Neural cell (in vitro differentiated cells): Measurements from ENCODE around the gene PCDHGC4.

ENCODE experiments used
- MXI1 ChIP-seq: fragments of 450-650 bp; conservative IDR thresholded peaks from 2 replicates; pipeline ENCODE4 v1.6.1; 2014; ENCODE audit warnings: antibody characterized with exemption, mild to moderate bottlenecking; ENCODE audit not compliant: poor library complexity, severe bottlenecking
- TAF1 ChIP-seq: IDR thresholded peaks from 2 replicates; pipeline ENCODE4 v1.6.1; 2012; ENCODE audit warnings: low read depth
- TF ChIP-seq, protein P1 (sequence below): fragments of 450-650 bp; IDR thresholded peaks from 2 replicates; pipeline ENCODE4 v1.5.1; 2014; ENCODE audit warnings: antibody characterized with exemption, mild to moderate bottlenecking, moderate library complexity; ENCODE audit not compliant: poor library complexity, severe bottlenecking

DNA sequence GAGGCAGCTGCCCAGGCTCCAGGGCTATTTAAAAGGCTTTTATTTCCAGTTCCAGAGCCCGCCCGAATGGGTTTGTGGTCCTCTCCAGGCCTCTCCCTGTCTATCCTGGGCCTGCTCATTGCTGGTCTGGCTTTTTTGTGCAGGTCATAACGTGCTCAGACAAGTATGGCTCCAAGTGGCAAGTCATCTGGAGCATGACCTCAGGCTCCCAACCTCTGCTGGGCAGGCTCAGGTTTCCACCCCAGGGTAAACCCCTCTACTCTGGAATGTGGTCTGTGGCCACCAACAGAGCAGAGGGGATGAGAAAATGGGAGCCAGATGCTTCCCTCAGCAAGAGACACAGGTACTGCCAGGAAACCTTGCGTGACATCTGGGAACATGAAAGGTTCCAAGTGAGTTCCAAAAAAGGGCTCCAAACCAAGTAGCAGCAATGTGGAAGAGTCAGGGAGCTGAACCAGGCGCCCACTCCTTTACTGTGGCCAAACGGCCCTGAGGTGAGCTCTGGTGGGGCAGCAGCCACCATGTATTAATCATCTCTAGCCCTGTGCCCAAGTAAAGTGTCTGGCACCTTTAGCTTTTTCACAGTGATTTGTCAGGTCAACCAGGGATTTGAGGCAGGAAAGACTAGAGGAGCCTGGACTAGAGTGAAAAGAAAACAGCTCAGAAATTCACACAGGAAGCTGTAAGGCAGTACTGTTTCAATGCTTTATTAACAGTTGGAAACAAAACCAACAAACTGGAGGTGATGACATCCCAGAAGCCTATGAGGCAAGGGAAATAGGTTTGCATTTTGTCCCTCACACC, 29.7 kb downstream of the PCDHGC4 start:
- TF ChIP-seq, protein P1, sequence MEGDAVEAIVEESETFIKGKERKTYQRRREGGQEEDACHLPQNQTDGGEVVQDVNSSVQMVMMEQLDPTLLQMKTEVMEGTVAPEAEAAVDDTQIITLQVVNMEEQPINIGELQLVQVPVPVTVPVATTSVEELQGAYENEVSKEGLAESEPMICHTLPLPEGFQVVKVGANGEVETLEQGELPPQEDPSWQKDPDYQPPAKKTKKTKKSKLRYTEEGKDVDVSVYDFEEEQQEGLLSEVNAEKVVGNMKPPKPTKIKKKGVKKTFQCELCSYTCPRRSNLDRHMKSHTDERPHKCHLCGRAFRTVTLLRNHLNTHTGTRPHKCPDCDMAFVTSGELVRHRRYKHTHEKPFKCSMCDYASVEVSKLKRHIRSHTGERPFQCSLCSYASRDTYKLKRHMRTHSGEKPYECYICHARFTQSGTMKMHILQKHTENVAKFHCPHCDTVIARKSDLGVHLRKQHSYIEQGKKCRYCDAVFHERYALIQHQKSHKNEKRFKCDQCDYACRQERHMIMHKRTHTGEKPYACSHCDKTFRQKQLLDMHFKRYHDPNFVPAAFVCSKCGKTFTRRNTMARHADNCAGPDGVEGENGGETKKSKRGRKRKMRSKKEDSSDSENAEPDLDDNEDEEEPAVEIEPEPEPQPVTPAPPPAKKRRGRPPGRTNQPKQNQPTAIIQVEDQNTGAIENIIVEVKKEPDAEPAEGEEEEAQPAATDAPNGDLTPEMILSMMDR = no peak
- TF ChIP-seq TAF1 = no peak
- TF ChIP-seq MXI1 = no peak
